ENCODE results near the gene CHRNB4.

- TF ChIP-seq CTCF (IDR thresholded peaks at IDR 0.05; ENCODE audit: low read depth, low read length, missing input control) = no peak
- TF ChIP-seq, protein P1, sequence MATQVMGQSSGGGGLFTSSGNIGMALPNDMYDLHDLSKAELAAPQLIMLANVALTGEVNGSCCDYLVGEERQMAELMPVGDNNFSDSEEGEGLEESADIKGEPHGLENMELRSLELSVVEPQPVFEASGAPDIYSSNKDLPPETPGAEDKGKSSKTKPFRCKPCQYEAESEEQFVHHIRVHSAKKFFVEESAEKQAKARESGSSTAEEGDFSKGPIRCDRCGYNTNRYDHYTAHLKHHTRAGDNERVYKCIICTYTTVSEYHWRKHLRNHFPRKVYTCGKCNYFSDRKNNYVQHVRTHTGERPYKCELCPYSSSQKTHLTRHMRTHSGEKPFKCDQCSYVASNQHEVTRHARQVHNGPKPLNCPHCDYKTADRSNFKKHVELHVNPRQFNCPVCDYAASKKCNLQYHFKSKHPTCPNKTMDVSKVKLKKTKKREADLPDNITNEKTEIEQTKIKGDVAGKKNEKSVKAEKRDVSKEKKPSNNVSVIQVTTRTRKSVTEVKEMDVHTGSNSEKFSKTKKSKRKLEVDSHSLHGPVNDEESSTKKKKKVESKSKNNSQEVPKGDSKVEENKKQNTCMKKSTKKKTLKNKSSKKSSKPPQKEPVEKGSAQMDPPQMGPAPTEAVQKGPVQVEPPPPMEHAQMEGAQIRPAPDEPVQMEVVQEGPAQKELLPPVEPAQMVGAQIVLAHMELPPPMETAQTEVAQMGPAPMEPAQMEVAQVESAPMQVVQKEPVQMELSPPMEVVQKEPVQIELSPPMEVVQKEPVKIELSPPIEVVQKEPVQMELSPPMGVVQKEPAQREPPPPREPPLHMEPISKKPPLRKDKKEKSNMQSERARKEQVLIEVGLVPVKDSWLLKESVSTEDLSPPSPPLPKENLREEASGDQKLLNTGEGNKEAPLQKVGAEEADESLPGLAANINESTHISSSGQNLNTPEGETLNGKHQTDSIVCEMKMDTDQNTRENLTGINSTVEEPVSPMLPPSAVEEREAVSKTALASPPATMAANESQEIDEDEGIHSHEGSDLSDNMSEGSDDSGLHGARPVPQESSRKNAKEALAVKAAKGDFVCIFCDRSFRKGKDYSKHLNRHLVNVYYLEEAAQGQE (IDR thresholded peaks at IDR 0.05) = no peak
- TF ChIP-seq EGR1 (IDR thresholded peaks at IDR 0.05; ENCODE audit: low read depth in 2 of 2) = no peak
- TF ChIP-seq GABPA (IDR thresholded peaks at IDR 0.05 in 1 of 2, conservative IDR thresholded peaks at IDR 0.05 in 1 of 2) = no peak
- no peak for TF ChIP-seq RAD21 (IDR thresholded peaks at IDR 0.05)
- no peak for TF ChIP-seq MAX (IDR thresholded peaks at IDR 0.05)
- no peak for TF ChIP-seq FOXA1 (IDR thresholded peaks at IDR 0.05)
- TF ChIP-seq SP1 (IDR thresholded peaks at IDR 0.05) = no peak
- no peak for TF ChIP-seq YY1 (IDR thresholded peaks at IDR 0.05)
These were observed 11.3 kb downstream of the CHRNB4 start for GRCh38 chr15:78629716-78630065.
